Activated naive CD8-positive, alpha-beta T cell treated with anti-CD3 and anti-CD28 coated beads, Interleukin-2, amount 10 ng/mL, durations not matched to agents 7 days and 5 days (primary cell): ENCODE data around the gene CORO2A. TPM values are rescaled to one million over a fixed set of nuclear protein-coding genes. Genes with fewer than 3 reads are reported as not detected.

ENCODE experiments used
- ATAC-seq: fragments of 150-1000 bp; cut with Tn5 transposase; one replicate; pipeline ENCODE4 v1.10.0; 2021; ENCODE audit warnings: low read depth, moderate library complexity
- POLR2A ChIA-PET: fragments of 350-600 bp; sonication (Branson Sonifier 250); formaldehyde crosslinking; loops from one replicate; lab custom pipeline; 2021; ENCODE audit warnings: antibody characterized with exemption; lab: Charles Lee
- DNase-seq: peaks from one replicate; pipeline ENCODE4 v3.0.0; 2021
- H3K27ac Mint-ChIP-seq: one replicate; pipeline ENCODE4 v1.8.0; 2022; ENCODE audit warnings: mild to moderate bottlenecking, mixed read lengths
- H3K27me3 Mint-ChIP-seq: one replicate; pipeline ENCODE4 v1.8.0; 2022; ENCODE audit warnings: mild to moderate bottlenecking, moderate library complexity, mixed read lengths
- H3K36me3 Mint-ChIP-seq: one replicate; pipeline ENCODE4 v1.8.0; 2021; ENCODE audit warnings: mild to moderate bottlenecking, mixed read lengths
- H3K4me1 Mint-ChIP-seq: one replicate; pipeline ENCODE4 v1.8.0; 2021; ENCODE audit warnings: mixed read lengths
- H3K4me3 Mint-ChIP-seq: one replicate; pipeline ENCODE4 v1.8.0; 2022; ENCODE audit warnings: mild to moderate bottlenecking, moderate library complexity, mixed read lengths
- H3K9me3 Mint-ChIP-seq: one replicate; pipeline ENCODE4 v1.8.0; 2021; ENCODE audit warnings: mixed read lengths
- total RNA-seq, 2 experiments: library from RNA; stranded (reverse); gene quantifications; one replicate each; pipeline ENCODE4 v1.2.3, GENCODE V29; 2021

The CORO2A gene
- total RNA-seq, 2 experiments from 2014 or later = 11.7 to 12.0 TPM

GRCh38 chr9:98215271-98215670 is 22.8 kb upstream of the CORO2A start:
- H3K4me3 Mint-ChIP-seq = no peak overlapping the region
- no peaks in the 10 kb centered on the region for H3K27me3 Mint-ChIP-seq
- H3K27ac Mint-ChIP-seq = no peak overlapping the region
- H3K4me1 Mint-ChIP-seq = peaks cover 2% of the 10 kb centered on the region
- DNase-seq = no peak
- H3K9me3 Mint-ChIP-seq = no peaks in the 10 kb centered on the region
- ATAC-seq = no peak
- H3K36me3 Mint-ChIP-seq = no peaks in the 10 kb centered on the region
- POLR2A ChIA-PET = no interaction called here

DNA sequence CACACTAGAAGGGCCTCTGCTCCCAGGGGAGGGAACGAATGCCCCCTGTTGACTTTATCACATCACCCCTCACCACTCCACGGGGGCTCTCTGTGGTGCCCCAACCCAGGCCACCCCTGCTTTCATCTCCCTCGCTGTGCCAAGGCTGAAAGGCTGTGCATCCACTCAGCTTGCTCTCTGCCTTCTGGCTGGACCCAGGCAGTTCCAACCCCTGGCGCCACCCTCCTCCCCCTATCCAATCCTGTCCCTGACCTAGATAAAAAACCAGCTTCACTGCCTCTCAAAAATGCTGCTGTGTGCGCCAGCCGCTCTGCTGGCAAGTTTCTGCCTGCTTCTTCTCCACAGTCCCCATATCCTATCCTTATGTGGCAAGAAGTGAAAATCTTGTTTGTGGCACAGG is 22.4 kb upstream of the CORO2A start:
- no peak for ATAC-seq
- H3K27me3 Mint-ChIP-seq = no peaks in the 10 kb centered on the region
- no peaks in the 10 kb centered on the region for H3K9me3 Mint-ChIP-seq
- POLR2A ChIA-PET = no interaction called here
- no peak overlapping the region for H3K27ac Mint-ChIP-seq
- H3K4me1 Mint-ChIP-seq = peaks cover 2% of the 10 kb centered on the region
- H3K36me3 Mint-ChIP-seq = no peaks in the 10 kb centered on the region
- no peak for DNase-seq
- no peak overlapping the region for H3K4me3 Mint-ChIP-seq

GRCh38 chr9:98211260-98211659 is 18.8 kb upstream of the CORO2A start:
- no peak overlapping the region for H3K4me3 Mint-ChIP-seq
- H3K27me3 Mint-ChIP-seq = no peaks in the 10 kb centered on the region
- H3K27ac Mint-ChIP-seq = no peak overlapping the region
- no peak for ATAC-seq
- DNase-seq = no peak
- no peaks in the 10 kb centered on the region for H3K9me3 Mint-ChIP-seq
- H3K4me1 Mint-ChIP-seq = peaks cover 2% of the 10 kb centered on the region
- POLR2A ChIA-PET = interaction anchor here (1.4 kb wide), 1 partner anchor 44 kb away, joined by 6 read pairs; the partner anchor contains the start of gene TBC1D2
- H3K36me3 Mint-ChIP-seq = no peaks in the 10 kb centered on the region

GRCh38 chr9:98210435-98210834 is 18.0 kb upstream of the CORO2A start:
- POLR2A ChIA-PET = interaction anchor here (1.4 kb wide), 1 partner anchor 45 kb away, joined by 6 read pairs; the partner anchor contains the start of gene TBC1D2
- Mint-ChIP-seq H3K27ac (no peak overlapping the region), H3K36me3 (no peaks in the 10 kb centered on the region), H3K27me3 (no peaks in the 10 kb centered on the region), H3K9me3 (no peaks in the 10 kb centered on the region), H3K4me1 (peaks cover 2% of the 10 kb centered on the region), H3K4me3 (no peak overlapping the region)
- DNase-seq (no peak), ATAC-seq (no peak)

DNA sequence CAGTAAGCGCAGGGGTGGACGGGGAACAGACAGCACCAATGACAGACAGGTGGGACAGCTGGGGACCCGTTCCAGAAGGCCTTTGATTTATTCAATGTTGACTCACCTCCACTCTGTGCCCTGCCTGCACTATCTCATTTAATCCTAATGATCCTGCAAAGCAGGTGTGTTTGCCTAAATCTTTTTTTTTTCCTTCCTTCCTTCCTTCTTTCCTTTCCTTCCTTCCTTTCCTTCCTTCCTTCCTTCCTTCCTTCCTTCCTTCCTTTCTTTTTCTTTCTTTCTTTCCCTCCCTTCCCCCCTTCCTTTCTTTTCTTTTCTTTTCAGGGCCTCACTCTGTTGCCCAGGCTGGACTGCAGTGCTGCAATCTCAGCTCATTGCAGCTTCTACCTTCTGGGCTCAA is 17.1 kb upstream of the CORO2A start:
- no peak overlapping the region for H3K27ac Mint-ChIP-seq
- POLR2A ChIA-PET = interaction anchor here (0.7 kb wide), 1 partner anchor 32 kb away, joined by 13 read pairs; no protein-coding TSS in a partner anchor
- DNase-seq = no peak
- H3K4me1 Mint-ChIP-seq = peaks cover 2% of the 10 kb centered on the region
- ATAC-seq = no peak
- H3K9me3 Mint-ChIP-seq = no peaks in the 10 kb centered on the region
- H3K36me3 Mint-ChIP-seq = no peaks in the 10 kb centered on the region
- no peak overlapping the region for H3K4me3 Mint-ChIP-seq
- H3K27me3 Mint-ChIP-seq = no peaks in the 10 kb centered on the region

DNA sequence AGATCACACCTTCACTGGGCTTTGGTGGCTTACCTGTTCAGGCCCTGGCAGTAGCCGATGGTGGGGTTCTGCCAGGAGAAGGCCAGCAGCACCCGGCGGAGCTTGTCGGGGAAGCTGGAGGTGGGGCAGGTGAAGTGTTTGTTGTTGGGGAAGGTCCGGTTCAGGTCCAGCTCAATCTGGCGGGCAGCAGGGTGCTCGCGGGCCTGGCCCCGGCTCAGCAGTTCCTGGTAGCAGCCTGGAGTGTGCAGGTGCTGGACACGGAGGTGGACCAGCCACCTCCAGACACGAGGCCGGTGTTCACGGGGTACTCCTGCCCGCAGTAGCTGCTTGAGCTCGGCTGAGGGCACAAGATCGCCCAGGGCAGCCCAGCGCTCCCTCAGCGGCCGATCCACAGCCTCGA is 16.2 kb upstream of the CORO2A start:
- no peaks in the 10 kb centered on the region for H3K36me3 Mint-ChIP-seq
- POLR2A ChIA-PET = no interaction called here
- H3K4me3 Mint-ChIP-seq = no peak overlapping the region
- H3K27me3 Mint-ChIP-seq = no peaks in the 10 kb centered on the region
- DNase-seq (no peak), ATAC-seq (no peak)
- no peak overlapping the region for H3K27ac Mint-ChIP-seq
- H3K4me1 Mint-ChIP-seq = peaks cover 2% of the 10 kb centered on the region
- no peaks in the 10 kb centered on the region for H3K9me3 Mint-ChIP-seq

GRCh38 chr9:98207606-98208005 is 15.2 kb upstream of the CORO2A start:
- no peak overlapping the region for H3K27ac Mint-ChIP-seq
- POLR2A ChIA-PET = no interaction called here
- no peaks in the 10 kb centered on the region for H3K36me3 Mint-ChIP-seq
- DNase-seq (no peak), ATAC-seq (no peak)
- no peaks in the 10 kb centered on the region for H3K27me3 Mint-ChIP-seq
- no peak overlapping the region for H3K4me3 Mint-ChIP-seq
- no peaks in the 10 kb centered on the region for H3K9me3 Mint-ChIP-seq
- H3K4me1 Mint-ChIP-seq = peaks cover 2% of the 10 kb centered on the region

- POLR2A ChIA-PET = interaction anchor here (0.6 to 0.9 kb wide), 2 partner anchors 53 to 105 kb away, joined by 3 to 4 read pairs; no protein-coding TSS in a partner anchor
- no peak for ATAC-seq
- Mint-ChIP-seq H3K27ac (no peak overlapping the region), H3K4me3 (no peak overlapping the region), H3K27me3 (no peaks in the 10 kb centered on the region), H3K36me3 (no peaks in the 10 kb centered on the region), H3K9me3 (no peaks in the 10 kb centered on the region), H3K4me1 (no peaks in the 10 kb centered on the region)
- no peak for DNase-seq
Measured at GRCh38 chr9:98206754-98207153, 14.3 kb upstream of the CORO2A start.

DNA sequence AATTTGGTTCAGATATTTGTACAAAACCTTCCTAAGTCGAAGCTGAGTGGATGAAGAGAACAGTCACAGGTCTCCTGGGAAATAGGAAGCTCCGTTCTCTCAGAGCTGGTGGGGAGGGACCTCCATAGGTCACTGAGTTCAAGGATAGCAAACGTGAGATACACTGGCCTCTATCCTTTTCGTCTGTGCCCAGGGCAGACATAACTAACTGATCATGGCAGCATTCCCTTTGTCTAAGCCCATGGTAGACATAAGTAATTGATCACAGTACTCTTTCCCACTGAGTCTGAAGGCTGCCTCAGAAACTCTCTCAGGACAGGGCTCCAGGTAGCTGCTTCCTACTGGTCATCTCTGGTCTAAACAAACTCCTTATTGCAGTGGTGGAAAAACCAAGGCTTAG is 12.3 kb upstream of the CORO2A start:
- no peaks in the 10 kb centered on the region for H3K27me3 Mint-ChIP-seq
- H3K27ac Mint-ChIP-seq = no peak overlapping the region
- no peak for DNase-seq
- no peak for ATAC-seq
- POLR2A ChIA-PET = no interaction called here
- H3K4me1 Mint-ChIP-seq = peaks cover 2% of the 10 kb centered on the region
- H3K36me3 Mint-ChIP-seq = no peaks in the 10 kb centered on the region
- H3K9me3 Mint-ChIP-seq = no peaks in the 10 kb centered on the region
- H3K4me3 Mint-ChIP-seq = no peak overlapping the region

- Mint-ChIP-seq H3K4me3 (no peak overlapping the region), H3K36me3 (no peaks in the 10 kb centered on the region), H3K27ac (no peak overlapping the region), H3K27me3 (no peaks in the 10 kb centered on the region), H3K9me3 (no peaks in the 10 kb centered on the region), H3K4me1 (peaks cover 2% of the 10 kb centered on the region)
- POLR2A ChIA-PET = interaction anchor here (0.6 kb wide), 1 partner anchor 128 kb away, joined by 4 read pairs; no protein-coding TSS in a partner anchor
- ATAC-seq (no peak), DNase-seq (no peak)
Measured at GRCh38 chr9:98203153-98203552, 10.7 kb upstream of the CORO2A start.

DNA sequence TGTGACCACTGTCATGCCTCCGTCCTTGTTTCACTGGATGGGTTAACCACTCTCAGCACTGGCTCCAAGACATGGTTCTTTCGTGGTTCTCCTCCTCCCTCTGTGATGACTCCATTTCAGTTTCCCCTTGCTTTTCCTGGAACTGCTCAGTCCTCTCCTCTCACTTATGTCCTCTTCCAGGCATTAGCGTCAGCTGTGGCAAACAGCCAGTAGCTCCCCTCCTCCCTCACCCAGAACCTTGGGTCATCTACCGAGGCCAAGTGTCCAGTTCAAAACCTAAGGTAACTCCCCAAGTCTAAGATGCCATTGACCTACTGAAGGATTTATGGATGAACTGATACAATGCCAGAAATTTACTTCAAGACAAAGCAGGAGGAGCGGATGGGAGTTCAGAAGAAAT is 9.8 kb upstream of the CORO2A start:
- no peaks in the 10 kb centered on the region for H3K36me3 Mint-ChIP-seq
- peaks cover 2% of the 10 kb centered on the region for H3K4me1 Mint-ChIP-seq
- H3K27ac Mint-ChIP-seq = no peak overlapping the region
- POLR2A ChIA-PET = no interaction called here
- no peaks in the 10 kb centered on the region for H3K9me3 Mint-ChIP-seq
- no peak for ATAC-seq
- no peak overlapping the region for H3K4me3 Mint-ChIP-seq
- no peak for DNase-seq
- no peaks in the 10 kb centered on the region for H3K27me3 Mint-ChIP-seq

GRCh38 chr9:98201749-98202148 is 9.3 kb upstream of the CORO2A start:
- no peaks in the 10 kb centered on the region for H3K27me3 Mint-ChIP-seq
- H3K27ac Mint-ChIP-seq = no peak overlapping the region
- DNase-seq = no peak
- no peaks in the 10 kb centered on the region for H3K9me3 Mint-ChIP-seq
- ATAC-seq = no peak
- H3K4me1 Mint-ChIP-seq = peaks cover 2% of the 10 kb centered on the region
- no peaks in the 10 kb centered on the region for H3K36me3 Mint-ChIP-seq
- no peak overlapping the region for H3K4me3 Mint-ChIP-seq
- POLR2A ChIA-PET = no interaction called here

DNA sequence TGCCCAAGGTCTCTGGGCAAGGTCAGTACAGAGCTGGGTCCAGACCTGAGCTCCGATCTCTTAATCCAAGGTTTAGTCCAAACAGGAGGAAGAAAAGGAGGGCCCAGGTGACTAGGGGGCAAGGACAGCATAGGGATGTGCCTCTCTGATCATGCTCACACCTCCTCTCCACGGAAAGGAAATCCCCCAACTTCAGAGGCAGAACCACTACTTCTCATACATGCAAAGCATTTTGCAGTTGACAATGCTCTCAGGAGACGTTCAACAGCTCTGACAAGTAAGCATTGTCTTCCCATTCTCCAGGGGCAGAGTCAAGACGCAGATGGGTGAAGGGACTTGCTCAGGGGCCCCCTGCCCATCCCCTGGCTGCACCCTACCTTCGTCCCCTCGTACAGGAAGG is 8.7 kb upstream of the CORO2A start:
- DNase-seq (no peak), ATAC-seq (no peak)
- Mint-ChIP-seq H3K27ac (no peak overlapping the region), H3K9me3 (no peaks in the 10 kb centered on the region), H3K4me1 (peaks cover 2% of the 10 kb centered on the region), H3K36me3 (no peaks in the 10 kb centered on the region), H3K27me3 (no peaks in the 10 kb centered on the region), H3K4me3 (no peak overlapping the region)
- POLR2A ChIA-PET = no interaction called here

GRCh38 chr9:98199388-98200033 is 7.1 kb upstream of the CORO2A start:
- Mint-ChIP-seq H3K4me1 (peaks cover 2% of the 10 kb centered on the region), H3K27ac (no peak overlapping the region), H3K36me3 (no peaks in the 10 kb centered on the region), H3K9me3 (no peaks in the 10 kb centered on the region), H3K4me3 (no peak overlapping the region), H3K27me3 (peaks cover 3% of the 10 kb centered on the region)
- POLR2A ChIA-PET = no interaction called here
- DNase-seq = no peak
- ATAC-seq = no peak
